GM12878 (cell line): ENCODE results near the gene LIN7B. TPM values are rescaled to one million over a fixed set of nuclear protein-coding genes. Genes with fewer than 3 reads are reported as not detected.

Experiments used
- ATAC-seq: fragments of 200-7000 bp; cut with Tn5 transposase; 3 replicates; pipeline ENCODE4 v1.9.1; 2020; ENCODE audit warnings: mild to moderate bottlenecking, moderate library complexity
- BruUV-seq: library from RNA; stranded (reverse); fragments of 400-500 nt; replicated peaks from 2 replicates; lab custom pipeline; 2021; lab: Mats Ljungman, UMichigan
- CTCF ChIA-PET: fragments of 300-600 bp; sonication (Branson Sonifier 250); formaldehyde crosslinking; extraction: SDS; loops from one replicate; lab custom pipeline; 2021; ENCODE audit warnings: inconsistent platforms; lab: Yijun Ruan, JAX
- POLR2A ChIA-PET: fragments of 350-600 bp; formaldehyde crosslinking; extraction: SDS; loops from one replicate; lab custom pipeline; 2021; ENCODE audit warnings: inconsistent platforms; lab: Charles Lee
- RAD21 ChIA-PET: fragments of 300-600 bp; sonication (Branson Sonifier 250); formaldehyde crosslinking; loops from one replicate; lab custom pipeline; 2023; ENCODE audit warnings: antibody characterized with exemption; ENCODE audit not compliant: unreplicated experiment; lab: Charles Lee
- SMC1A ChIA-PET: fragments of 300-600 bp; sonication (Branson Sonifier 250); formaldehyde crosslinking; loops from one replicate; lab custom pipeline; 2023; ENCODE audit not compliant: unreplicated experiment, uncharacterized antibody; lab: Charles Lee
- DNase-seq: peaks from one replicate; pipeline ENCODE4 v3.0.0-alpha.2; 2011; ENCODE audit warnings: low read depth, low spot score
- FAIRE-seq: peaks from 3 replicates; lab custom pipeline; 2011; peaks lifted over from hg19 to GRCh38; lab: Jason Lieb, UNC
- H2AFZ ChIP-seq: 2 replicates; pipeline ENCODE4 v1.6.0; 2011; ENCODE audit warnings: low read depth, low read length, control low read depth; ENCODE audit not compliant: control insufficient read depth
- H3K27ac ChIP-seq: 2 replicates; pipeline ENCODE4 v1.5.1; 2011; ENCODE audit warnings: control low read depth; ENCODE audit not compliant: control insufficient read depth, insufficient read depth
- H3K27me3 ChIP-seq, 2 experiments: replicated peaks in 1 of 2; 2 replicates each; pipeline versions ENCODE4 v1.6.0 to v1.6.1; 2011; ENCODE audit warnings: low read length in 1 of 2; ENCODE audit not compliant: control insufficient read depth in 2 of 2, insufficient read depth in 2 of 2
- H3K36me3 ChIP-seq, 2 experiments: 2 replicates each; pipeline ENCODE4 v1.5.1; 2011; ENCODE audit warnings: low read length in 1 of 2; ENCODE audit not compliant: control insufficient read depth in 2 of 2, insufficient read depth in 2 of 2
- H3K4me1 ChIP-seq: 2 replicates; pipeline ENCODE4 v1.6.1; 2011; ENCODE audit warnings: mild to moderate bottlenecking, low read length, moderate library complexity, mixed read lengths; ENCODE audit not compliant: control insufficient read depth, insufficient read depth
- H3K4me2 ChIP-seq: 2 replicates; pipeline ENCODE4 v1.6.0; 2011; ENCODE audit warnings: control low read depth; ENCODE audit not compliant: control insufficient read depth, insufficient read depth
- H3K4me3 ChIP-seq: fragments of 200-600 bp; sonication (generic); 2 replicates; pipeline ENCODE4 v1.5.1; 2016
- H3K79me2 ChIP-seq: 2 replicates; pipeline ENCODE4 v1.6.0; 2011; ENCODE audit warnings: low read length; ENCODE audit not compliant: control insufficient read depth, insufficient read depth
- H3K9ac ChIP-seq: 2 replicates; pipeline ENCODE4 v1.8.0; 2011; ENCODE audit warnings: low read length, control low read depth, mixed read lengths; ENCODE audit not compliant: control insufficient read depth, insufficient read depth
- H3K9me3 ChIP-seq: replicated peaks from 3 replicates; pipeline ENCODE4 v1.5.1; 2011; ENCODE audit warnings: mild to moderate bottlenecking, low read length; ENCODE audit not compliant: control insufficient read depth, insufficient read depth
- H4K20me1 ChIP-seq: 2 replicates; pipeline ENCODE4 v1.6.0; 2011; ENCODE audit not compliant: control insufficient read depth, insufficient read depth
- CEBPZ ChIP-seq: fragments of 150-350 bp; IDR thresholded peaks from 2 replicates; pipeline ENCODE4 v1.6.1; 2016; ENCODE audit warnings: low read depth, low read length
- ESRRA ChIP-seq: IDR thresholded peaks from 2 replicates; pipeline ENCODE4 v1.6.1; 2012; ENCODE audit warnings: mild to moderate bottlenecking, low read length, improper control_type of control experiment
- FOXM1 ChIP-seq: IDR thresholded peaks from 2 replicates; pipeline ENCODE4 v1.6.1; 2012; ENCODE audit warnings: low read depth, mild to moderate bottlenecking, inconsistent platforms, low read length, moderate library complexity
- KLF5 ChIP-seq: fragments of 450-650 bp; IDR thresholded peaks from 2 replicates; pipeline ENCODE4 v1.6.1; 2014; ENCODE audit warnings: mild to moderate bottlenecking; ENCODE audit not compliant: partially characterized antibody
- RUNX3 ChIP-seq: IDR thresholded peaks from 2 replicates; pipeline ENCODE4 v1.6.1; 2012; ENCODE audit warnings: low read length, inconsistent platforms
- SIN3A ChIP-seq: IDR thresholded peaks from 2 replicates; pipeline ENCODE4 v1.6.1; 2012; ENCODE audit warnings: low read depth, low read length, improper control_type of control experiment
- SUPT20H ChIP-seq: IDR thresholded peaks from 2 replicates; pipeline ENCODE4 v1.6.1; 2011; ENCODE audit warnings: low read depth, mild to moderate bottlenecking, low read length, moderate library complexity, borderline replicate concordance; ENCODE audit not compliant: control insufficient read depth
- TCF7 ChIP-seq: IDR thresholded peaks from 2 replicates; pipeline ENCODE4 v1.6.1; 2014; ENCODE audit warnings: antibody characterized with exemption, borderline replicate concordance
- ZBTB4 ChIP-seq: fragments of 450-650 bp; formaldehyde crosslinking; IDR thresholded peaks from 2 replicates; pipeline ENCODE4 v1.4.0; 2022; ENCODE audit warnings: mild to moderate bottlenecking, moderate library complexity
- ZNF687 ChIP-seq: fragments of 450-650 bp; IDR thresholded peaks from 2 replicates; pipeline ENCODE4 v1.6.1; 2017; ENCODE audit warnings: mild to moderate bottlenecking, moderate library complexity
- WGBS: methylation state at CpG from one replicate; pipeline ENCODE4 v1.1.6; 2016; ENCODE audit warnings: low lambda C conversion rate; ENCODE audit not compliant: insufficient replicate concordance, insufficient coverage; ENCODE audit errors: missing lambda C conversion rate; 5-methylcytosine and 5-hydroxymethylcytosine counted together
- in situ Hi-C: fragments of 300-500 bp; cut with MboI; formaldehyde crosslinking; loops from 9 replicates; pipeline ENCODE4 v1.14.3; 2018; ENCODE audit warnings: mixed read lengths
- intact Hi-C: fragments of 100-400 bp; cut with micrococcal nuclease; formaldehyde crosslinking; loops from one replicate; pipeline ENCODE4 v1.14.2; 2022; ENCODE audit not compliant: unreplicated experiment
- polyA plus RNA-seq, 11 experiments: library from polyadenylated mRNA; depleted of rRNA in 4 of 11; unstranded in 6 of 11; stranded (reverse) in 5 of 11; fragments of >200 nt; fragmentation: Nextera tagmentation in 4 of 11; fragmentation: Illumina TruSeq in 1 of 11; extraction: Ambion mirVana in 4 of 11; extraction: Trizol in 1 of 11; gene quantifications; 1 replicate in 1 of 11; 2 replicates in 10 of 11; pipeline versions ENCODE4 v1.2.1 to v1.2.3, GENCODE V29; 2011 to 2016; ENCODE audit warnings: inconsistent platforms in 2 of 11, missing spikeins in 2 of 11, low read depth in 1 of 11
- total RNA-seq, 4 experiments: library from RNA; depleted of rRNA in 3 of 4; stranded (reverse); fragments of >200 nt in 3 of 4; fragmentation: Illumina TruSeq in 1 of 4; extraction: Trizol in 1 of 4; gene quantifications; 2 replicates each; pipeline versions ENCODE4 v1.2.1 to v1.2.3, GENCODE V29; 2013 to 2021

Gene LIN7B
- total and polyA plus RNA-seq, 10 of the 15 experiments (the other 5 are each of a cell fraction or from before 2014, with no cell fraction given): 0.15 to 3.5 (median 1.6) TPM; not detected in 2

- TF ChIP-seq ZBTB4 (CRISPR knock-in tag): no peak
Observed at GRCh38 chr19:49154279-49154678, 40.1 kb downstream of the LIN7B start (continued).

- WGBS: 25% methylated on average over 17 of the region's 19 CpGs
- H3K4me1 ChIP-seq: peaks cover 5% of the 10 kb centered on the region; the same call in 1 of the 2 replicates
- RAD21 ChIA-PET: no interaction called here
- no peaks in the 10 kb centered on the region for H3K36me3 ChIP-seq
- no peak for DNase-seq
- ATAC-seq: no peak
- BruUV-seq: no TSS peak
- H3K9me3 ChIP-seq: peaks cover 4% of the 10 kb centered on the region; the same call in 2 of the 3 replicates
- no peak for FAIRE-seq
- H3K4me3 ChIP-seq: no peak within 1 kb of the TSS
- H3K27me3 ChIP-seq: peaks cover 0 to 15% of the 10 kb centered on the region in 2 experiments; a peak in 2 of 4 replicates
- CTCF ChIA-PET: interaction anchor here (0.7 to 1.0 kb wide), 2 partner anchors 57 to 85 kb away, joined by 4 to 5 read pairs; no protein-coding TSS in a partner anchor
- no peak within 1 kb of the TSS for H2AFZ ChIP-seq
- no peaks in the 10 kb centered on the region for H3K79me2 ChIP-seq
- no peak within 1 kb of the TSS for H3K4me2 ChIP-seq
- no peak within 1 kb of the TSS for H3K9ac ChIP-seq
- in situ Hi-C loops (no loop called here), intact Hi-C loops (no loop called here)
- no peaks in the 10 kb centered on the region for H4K20me1 ChIP-seq
- POLR2A ChIA-PET: no interaction called here
- no peak within 1 kb of the TSS for H3K27ac ChIP-seq
- SMC1A ChIA-PET: no interaction called here
- no peak for TF ChIP-seq CEBPZ
- TF ChIP-seq FOXM1: no peak
- no peak for TF ChIP-seq SUPT20H
- TF ChIP-seq ESRRA: no peak
- no peak for TF ChIP-seq ZNF687
- no peak for TF ChIP-seq KLF5
- TF ChIP-seq TCF7: no peak
- no peak for TF ChIP-seq SIN3A
- TF ChIP-seq RUNX3: no peak
Observed at GRCh38 chr19:49155005-49155819, 41.0 kb downstream of the LIN7B start, which contains the start of gene HRC. Gene HRC, minus strand, starts transcription at chr19:49155396. Its CDS starts 159 bp downstream, at chr19:49155237.
